ENCODE measurements around the gene PFDN2. TPM values are rescaled to one million over a fixed set of nuclear protein-coding genes. Genes with fewer than 3 reads are reported as not detected.
"Not testable (repeated sequence)": the region's sequence is repeated elsewhere in the genome, so short reads cannot be mapped to it uniquely, and the experiment has no call there.

Gene PFDN2
- total RNA-seq, 2 donors from 2014 or later = 33.6 to 36.0 TPM

DNA sequence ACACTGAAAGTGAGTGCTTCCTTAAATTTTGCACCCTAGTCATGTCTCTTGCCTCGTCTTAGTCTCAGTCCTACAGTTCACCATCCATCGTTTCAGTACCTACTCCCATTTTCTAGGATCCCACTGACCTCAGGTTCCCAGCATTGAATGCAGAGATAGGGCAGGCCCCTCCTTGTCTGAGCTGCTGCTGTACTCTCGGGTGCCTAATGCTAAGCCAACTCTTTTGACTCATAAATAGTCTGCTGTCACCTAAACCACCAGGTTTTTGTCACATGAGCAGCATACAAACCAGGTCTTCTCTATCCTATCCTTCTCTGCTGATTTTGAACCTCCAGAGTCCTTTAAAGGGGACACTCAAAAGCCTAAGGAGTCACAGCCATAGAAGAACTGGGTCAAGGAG, 51.1 kb downstream of the PFDN2 start:
- TF ChIP-seq POLR2A (IDR thresholded peaks at IDR 0.05) = no peak
- no peak for TF ChIP-seq POLR2AphosphoS5 (IDR thresholded peaks at IDR 0.05)
- TF ChIP-seq CTCF (IDR thresholded peaks at IDR 0.05) = no peak
- DNase-seq (ENCODE audit: low spot score) = no peak
- H3K9me3 ChIP-seq = no peaks in the 10 kb centered on the region
- H3K4me1 ChIP-seq (replicated peaks) = no peaks in the 10 kb centered on the region
- H3K27me3 ChIP-seq (replicated peaks; ENCODE audit: insufficient read depth) = no peaks in the 10 kb centered on the region
- intact Hi-C loops (cut with DNase I) = no loop called here
- no peaks in the 10 kb centered on the region for H3K36me3 ChIP-seq
- 70% methylated on average over 3 of the region's 3 CpGs for WGBS
- no peak overlapping the region for H3K4me3 ChIP-seq
- H3K27ac ChIP-seq = no peak overlapping the region

- intact Hi-C loops (cut with DNase I); H3K27me3 ChIP-seq (replicated peaks; ENCODE audit: insufficient read depth); H3K4me3 ChIP-seq; H3K27ac ChIP-seq; H3K36me3 ChIP-seq; DNase-seq (ENCODE audit: low spot score); H3K4me1 ChIP-seq (replicated peaks); H3K9me3 ChIP-seq: not testable (repeated sequence)
- WGBS = 91% methylated on average over 7 of the region's 7 CpGs
Observed at GRCh38 chr1:161065681-161066080, 52.2 kb downstream of the PFDN2 start.

DNA sequence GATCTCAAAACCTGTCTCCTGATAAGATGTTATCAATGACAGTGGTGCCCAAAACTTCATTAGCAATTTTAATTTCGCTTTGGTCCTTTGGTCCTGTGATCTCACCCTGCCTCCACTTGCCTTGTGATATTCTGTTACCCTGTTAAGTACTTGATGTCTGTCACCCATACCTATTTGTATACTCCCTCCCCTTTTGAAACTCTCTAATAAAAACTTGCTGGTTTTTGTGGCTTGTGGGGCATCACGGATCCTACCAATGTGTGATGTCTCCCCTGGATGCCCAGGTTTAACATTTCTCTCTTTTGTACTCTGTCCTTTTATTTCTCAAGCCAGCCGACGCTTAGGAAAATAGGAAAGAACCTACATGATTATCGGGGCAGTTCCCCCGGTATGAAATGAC, 53.9 kb downstream of the PFDN2 start:
- H3K4me1 ChIP-seq (replicated peaks); intact Hi-C loops (cut with DNase I); H3K4me3 ChIP-seq; DNase-seq (ENCODE audit: low spot score); H3K27ac ChIP-seq; H3K27me3 ChIP-seq (replicated peaks; ENCODE audit: insufficient read depth); H3K36me3 ChIP-seq; H3K9me3 ChIP-seq: not testable (repeated sequence)
- 61% methylated on average over 6 of the region's 6 CpGs for WGBS

- Histone ChIP-seq H3K27me3 (replicated peaks; ENCODE audit: insufficient read depth) (no peaks in the 10 kb centered on the region), H3K4me3 (no peak overlapping the region), H3K27ac (no peak overlapping the region), H3K4me1 (replicated peaks) (no peaks in the 10 kb centered on the region), H3K9me3 (no peaks in the 10 kb centered on the region), H3K36me3 (no peaks in the 10 kb centered on the region)
- WGBS = 97% methylated on average over 4 of the region's 4 CpGs
- DNase-seq (ENCODE audit: low spot score) = no peak
- intact Hi-C loops (cut with DNase I) = no loop called here
- no peak for TF ChIP-seq CTCF (IDR thresholded peaks at IDR 0.05)
- no peak for TF ChIP-seq POLR2AphosphoS5 (IDR thresholded peaks at IDR 0.05)
- TF ChIP-seq POLR2A (IDR thresholded peaks at IDR 0.05) = no peak
Observed at GRCh38 chr1:161061419-161061818, 56.4 kb downstream of the PFDN2 start.

- no peak overlapping the region for H3K27ac ChIP-seq
- intact Hi-C loops (cut with DNase I) = no loop called here
- WGBS = 81% methylated on average over 6 of the region's 6 CpGs
- no peaks in the 10 kb centered on the region for H3K36me3 ChIP-seq
- no peaks in the 10 kb centered on the region for H3K9me3 ChIP-seq
- no peak for DNase-seq (ENCODE audit: low spot score)
- no peak overlapping the region for H3K4me3 ChIP-seq
- no peaks in the 10 kb centered on the region for H3K4me1 ChIP-seq (replicated peaks)
- TF ChIP-seq CTCF (IDR thresholded peaks at IDR 0.05) (no peak), POLR2AphosphoS5 (IDR thresholded peaks at IDR 0.05) (no peak), POLR2A (IDR thresholded peaks at IDR 0.05) (no peak)
- H3K27me3 ChIP-seq (replicated peaks; ENCODE audit: insufficient read depth) = no peaks in the 10 kb centered on the region
Observed at GRCh38 chr1:161059293-161059692, 58.5 kb downstream of the PFDN2 start.

GRCh38 chr1:161054805-161055204, 63.0 kb downstream of the PFDN2 start:
- no peak for DNase-seq (ENCODE audit: low spot score)
- no peak overlapping the region for H3K4me3 ChIP-seq
- H3K27me3 ChIP-seq (replicated peaks; ENCODE audit: insufficient read depth) = no peaks in the 10 kb centered on the region
- intact Hi-C loops (cut with DNase I) = no loop called here
- no peaks in the 10 kb centered on the region for H3K36me3 ChIP-seq
- no peaks in the 10 kb centered on the region for H3K4me1 ChIP-seq (replicated peaks)
- no peak overlapping the region for H3K27ac ChIP-seq
- 90% methylated on average over 7 of the region's 7 CpGs for WGBS
- no peaks in the 10 kb centered on the region for H3K9me3 ChIP-seq
- no peak for TF ChIP-seq CTCF (IDR thresholded peaks at IDR 0.05)
- no peak for TF ChIP-seq POLR2A (IDR thresholded peaks at IDR 0.05)
- no peak for TF ChIP-seq POLR2AphosphoS5 (IDR thresholded peaks at IDR 0.05)
